Measurements from ENCODE around the gene ACTG1.

DNA sequence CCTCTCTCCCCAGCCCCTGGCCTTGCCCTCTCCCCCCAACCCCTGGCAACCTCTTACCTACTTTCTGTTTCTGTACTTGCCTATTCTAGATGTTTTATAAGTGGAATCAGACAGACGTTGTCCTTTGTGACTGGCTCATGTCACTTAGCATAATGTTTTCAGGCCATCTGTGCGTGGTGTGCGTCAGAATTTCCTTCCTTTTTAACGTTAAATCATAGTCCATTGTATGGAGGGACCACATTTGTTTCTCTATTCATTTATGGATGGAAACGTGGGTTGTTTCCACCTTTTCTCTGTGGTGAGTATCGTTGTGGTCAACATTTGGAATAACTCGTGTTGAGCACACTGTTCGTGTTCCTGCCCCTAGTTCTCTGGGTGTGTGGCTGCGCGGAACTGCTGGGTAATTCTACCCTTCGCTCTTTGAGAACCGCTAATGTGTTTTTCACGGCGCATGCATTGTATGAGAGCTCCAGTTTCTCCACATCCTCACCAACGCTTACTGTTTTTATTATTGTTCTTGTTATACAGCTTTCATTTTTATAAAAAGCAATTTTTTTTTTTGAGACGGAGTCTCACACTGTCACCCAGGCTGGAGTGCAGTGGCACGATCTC, 26.3 kb downstream of the ACTG1 start:
- TF ChIP-seq SNAI2 (CRISPR knock-in tag; IDR thresholded peaks at IDR 0.05) (no peak), RARB (CRISPR knock-in tag; IDR thresholded peaks at IDR 0.05) (no peak), ZFP3 (CRISPR knock-in tag; IDR thresholded peaks at IDR 0.05) (no peak)
- TF ChIP-seq, protein P1, sequence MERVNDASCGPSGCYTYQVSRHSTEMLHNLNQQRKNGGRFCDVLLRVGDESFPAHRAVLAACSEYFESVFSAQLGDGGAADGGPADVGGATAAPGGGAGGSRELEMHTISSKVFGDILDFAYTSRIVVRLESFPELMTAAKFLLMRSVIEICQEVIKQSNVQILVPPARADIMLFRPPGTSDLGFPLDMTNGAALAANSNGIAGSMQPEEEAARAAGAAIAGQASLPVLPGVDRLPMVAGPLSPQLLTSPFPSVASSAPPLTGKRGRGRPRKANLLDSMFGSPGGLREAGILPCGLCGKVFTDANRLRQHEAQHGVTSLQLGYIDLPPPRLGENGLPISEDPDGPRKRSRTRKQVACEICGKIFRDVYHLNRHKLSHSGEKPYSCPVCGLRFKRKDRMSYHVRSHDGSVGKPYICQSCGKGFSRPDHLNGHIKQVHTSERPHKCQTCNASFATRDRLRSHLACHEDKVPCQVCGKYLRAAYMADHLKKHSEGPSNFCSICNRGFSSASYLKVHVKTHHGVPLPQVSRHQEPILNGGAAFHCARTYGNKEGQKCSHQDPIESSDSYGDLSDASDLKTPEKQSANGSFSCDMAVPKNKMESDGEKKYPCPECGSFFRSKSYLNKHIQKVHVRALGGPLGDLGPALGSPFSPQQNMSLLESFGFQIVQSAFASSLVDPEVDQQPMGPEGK (CRISPR knock-in tag; IDR thresholded peaks at IDR 0.05; ENCODE audit: borderline replicate concordance), result no peak
